ENCODE data around the gene NPB. TPM values are rescaled to one million over a fixed set of nuclear protein-coding genes. Genes with fewer than 3 reads are reported as not detected.

NPB gene
- total RNA-seq, 1 donor: 0.43 TPM

DNA sequence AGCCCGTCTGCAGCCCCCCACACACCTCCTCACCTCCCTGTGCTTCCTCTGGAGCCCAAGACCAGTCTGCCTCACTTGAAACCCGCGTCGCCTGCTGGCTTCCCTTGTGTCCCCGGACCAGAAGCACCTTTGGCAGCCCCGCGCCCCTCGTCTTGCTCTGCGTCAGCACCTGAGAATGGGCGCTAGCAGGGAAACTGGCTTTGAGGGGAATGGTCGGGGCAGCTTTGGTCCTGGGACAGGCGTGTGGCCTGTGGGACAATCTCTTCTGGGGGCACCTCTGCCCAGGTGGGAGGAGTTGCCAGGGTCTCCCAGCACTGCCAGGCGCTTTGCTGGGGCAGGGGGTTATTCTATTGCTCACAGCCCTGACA lies 29.1 kb downstream of the NPB start:
- no peak for TF ChIP-seq CTCF (IDR thresholded peaks at IDR 0.05; ENCODE audit: insufficient read depth, low read depth, low read length)
- no peak for DNase-seq (ENCODE audit: low read depth)
- H3K4me3 ChIP-seq (ENCODE audit: low read depth, low read length): no peak overlapping the region

- TF ChIP-seq CTCF (IDR thresholded peaks at IDR 0.05; ENCODE audit: insufficient read depth, low read depth, low read length): no peak
- DNase-seq (ENCODE audit: low read depth): no peak
- no peak overlapping the region for H3K4me3 ChIP-seq (ENCODE audit: low read depth, low read length)
Observed at GRCh38 chr17:81931557-81932332, 29.7 kb downstream of the NPB start.

- DNase-seq (ENCODE audit: low read depth): no peak
- no peak overlapping the region for H3K4me3 ChIP-seq (ENCODE audit: low read depth, low read length)
- no peak for TF ChIP-seq CTCF (IDR thresholded peaks at IDR 0.05; ENCODE audit: insufficient read depth, low read depth, low read length)
Observed at GRCh38 chr17:81932333-81932983, 30.4 kb downstream of the NPB start.

DNA sequence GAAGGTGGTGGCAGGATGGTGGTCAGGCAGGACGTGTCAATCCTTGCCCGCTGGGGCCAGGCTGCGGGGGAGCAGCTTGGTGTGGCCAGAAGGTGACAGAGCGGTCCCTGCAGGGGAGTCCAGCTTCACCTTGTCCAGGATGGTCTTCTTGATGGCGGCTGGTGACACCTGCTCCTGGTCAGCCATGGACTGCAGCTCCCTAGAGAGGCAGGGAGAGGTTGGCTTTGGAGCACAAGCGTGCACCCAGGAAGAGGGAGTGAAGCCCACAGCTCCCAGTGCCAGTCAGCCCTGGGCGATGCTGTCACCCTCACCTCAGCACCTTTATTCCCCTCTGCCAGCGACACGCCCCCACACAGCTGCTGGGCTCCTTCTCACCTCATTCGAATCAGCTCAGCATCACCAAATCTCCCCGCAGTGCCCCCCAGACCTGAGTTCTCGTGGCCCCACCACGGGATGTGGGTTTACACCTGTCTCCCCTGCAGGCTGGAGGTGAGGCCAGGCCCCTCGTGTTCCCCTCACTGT lies 31.2 kb downstream of the NPB start:
- TF ChIP-seq CTCF (IDR thresholded peaks at IDR 0.05; ENCODE audit: insufficient read depth, low read depth, low read length): no peak
- DNase-seq (ENCODE audit: low read depth): no peak
- H3K4me3 ChIP-seq (ENCODE audit: low read depth, low read length): no peak overlapping the region

- TF ChIP-seq CTCF (IDR thresholded peaks at IDR 0.05; ENCODE audit: insufficient read depth, low read depth, low read length): no peak
- DNase-seq (ENCODE audit: low read depth): no peak
- H3K4me3 ChIP-seq (ENCODE audit: low read depth, low read length): no peak overlapping the region
Observed at GRCh38 chr17:81934098-81934757, 32.2 kb downstream of the NPB start.

GRCh38 chr17:81934850-81935708 lies 33.0 kb downstream of the NPB start:
- no peak for DNase-seq (ENCODE audit: low read depth)
- no peak overlapping the region for H3K4me3 ChIP-seq (ENCODE audit: low read depth, low read length)

More at GRCh38 chr17:81934850-81935708, 33.0 kb downstream of the NPB start:
- no peak for TF ChIP-seq CTCF (IDR thresholded peaks at IDR 0.05; ENCODE audit: insufficient read depth, low read depth, low read length)

Measured in fibroblast of villous mesenchyme (primary cell).